Upper lobe of left lung (tissue), 6 donors: ENCODE results near the gene NAT14. TPM values are rescaled to one million over a fixed set of nuclear protein-coding genes. Genes with fewer than 3 reads are reported as not detected.
"Not testable (repeated sequence)": the region's sequence is repeated elsewhere in the genome, so short reads cannot be mapped to it uniquely, and the experiment has no call there.

Experiments used
- ATAC-seq, 2 donors: fragments of 200-7000 bp; cut with Tn5 transposase; one replicate each; pipeline ENCODE4 v1.9.1; 2022; ENCODE audit warnings: mild to moderate bottlenecking in 2 of 2, moderate library complexity in 2 of 2; ENCODE audit not compliant: low FRiP score in 2 of 2
- DNase-seq, 2 donors: peaks; one replicate each; pipeline ENCODE4 v3.0.0-alpha.2; 2019 to 2020
- H3K27ac ChIP-seq, 4 donors: fragments of 200-600 bp; sonication (generic); one replicate each; pipeline ENCODE4 v1.5.1; 2016 to 2019
- H3K27me3 ChIP-seq, 4 donors: fragments of 200-600 bp; sonication (generic); one replicate each; pipeline ENCODE4 v1.5.1; 2017 to 2019
- H3K36me3 ChIP-seq, 4 donors: fragments of 200-600 bp; sonication (generic); one replicate each; pipeline ENCODE4 v1.5.1; 2016 to 2019
- H3K4me1 ChIP-seq, 4 donors: fragments of 200-600 bp; sonication (generic); one replicate each; pipeline ENCODE4 v1.5.1; 2018 to 2019
- H3K4me3 ChIP-seq, 4 donors: fragments of 200-600 bp; sonication (generic); one replicate each; pipeline ENCODE4 v1.5.1; 2017 to 2019; ENCODE audit warnings: mild to moderate bottlenecking in 2 of 4, moderate library complexity in 1 of 4
- H3K9me3 ChIP-seq, 4 donors: fragments of 200-600 bp; sonication (generic); one replicate each; pipeline ENCODE4 v1.5.1; 2018 to 2019
- EP300 ChIP-seq, 4 donors: sonication (generic); formaldehyde crosslinking; IDR thresholded peaks; one replicate each; pipeline ENCODE4 v1.5.1; 2017; ENCODE audit warnings: antibody characterized with exemption in 4 of 4, control low read depth in 2 of 4
- POLR2A ChIP-seq, 4 donors: fragments of 450-650 bp; IDR thresholded peaks; one replicate each; pipeline ENCODE4 v1.5.1; 2016 to 2017; ENCODE audit warnings: antibody characterized with exemption in 4 of 4, mild to moderate bottlenecking in 2 of 4
- POLR2AphosphoS5 ChIP-seq, 2 donors: sonication (generic); formaldehyde crosslinking; IDR thresholded peaks; one replicate each; pipeline ENCODE4 v1.5.1; 2017; ENCODE audit warnings: antibody characterized with exemption in 2 of 2
- WGBS, 2 donors: methylation state at CpG; one replicate each; pipeline ENCODE4 v1.1.5; 2017 to 2018; 5-methylcytosine and 5-hydroxymethylcytosine counted together
- total RNA-seq, 6 donors: library from RNA; depleted of rRNA in 4 of 6; stranded (reverse); fragments of >200 nt in 4 of 6; gene quantifications; one replicate each; pipeline versions ENCODE4 v1.1.0 to v1.2.1, GENCODE V29; 2016 to 2021
- TF ChIP-seq, protein P1 (sequence below), 6 experiments: fragments of 450-650 bp in 4 of 6; fragments of 200-600 bp in 2 of 6; sonication (generic) in 2 of 6; IDR thresholded peaks; one replicate each; pipeline ENCODE4 v1.5.1; 2016 to 2019; ENCODE audit warnings: antibody characterized with exemption in 6 of 6
- donor health status: DM: no; HTN: no; CAD: no; lungs with moderate emphysema.
- donor health status: DM: no; HTN: yes; CAD: no; lungs with severe emphysema.

Gene NAT14
- total RNA-seq, 6 donors from 2014 or later: 13.1 to 19.2 (median 16.3) TPM

- no peaks in the 10 kb centered on the region for H3K9me3 ChIP-seq
- 48 to 53% methylated on average over 4 to 18 of the region's 38 CpGs for WGBS, 2 donors
- peaks cover 0 to 7% (median 0%) of the 10 kb centered on the region in 4 donors for H3K4me1 ChIP-seq
- DNase-seq (peak in 1 of 2 donors; percentile 84), ATAC-seq (no peak)
- peaks cover 0 to 7% (median 0%) of the 10 kb centered on the region in 4 donors for H3K27me3 ChIP-seq
- peak overlapping the region in 3 of 4 donors; percentile 58 to 77 (median 72) for H3K27ac ChIP-seq
- no peaks in the 10 kb centered on the region for H3K36me3 ChIP-seq
- H3K4me3 ChIP-seq: peak overlapping the region in 2 of 4 donors; percentile 9
- TF ChIP-seq, protein P1, sequence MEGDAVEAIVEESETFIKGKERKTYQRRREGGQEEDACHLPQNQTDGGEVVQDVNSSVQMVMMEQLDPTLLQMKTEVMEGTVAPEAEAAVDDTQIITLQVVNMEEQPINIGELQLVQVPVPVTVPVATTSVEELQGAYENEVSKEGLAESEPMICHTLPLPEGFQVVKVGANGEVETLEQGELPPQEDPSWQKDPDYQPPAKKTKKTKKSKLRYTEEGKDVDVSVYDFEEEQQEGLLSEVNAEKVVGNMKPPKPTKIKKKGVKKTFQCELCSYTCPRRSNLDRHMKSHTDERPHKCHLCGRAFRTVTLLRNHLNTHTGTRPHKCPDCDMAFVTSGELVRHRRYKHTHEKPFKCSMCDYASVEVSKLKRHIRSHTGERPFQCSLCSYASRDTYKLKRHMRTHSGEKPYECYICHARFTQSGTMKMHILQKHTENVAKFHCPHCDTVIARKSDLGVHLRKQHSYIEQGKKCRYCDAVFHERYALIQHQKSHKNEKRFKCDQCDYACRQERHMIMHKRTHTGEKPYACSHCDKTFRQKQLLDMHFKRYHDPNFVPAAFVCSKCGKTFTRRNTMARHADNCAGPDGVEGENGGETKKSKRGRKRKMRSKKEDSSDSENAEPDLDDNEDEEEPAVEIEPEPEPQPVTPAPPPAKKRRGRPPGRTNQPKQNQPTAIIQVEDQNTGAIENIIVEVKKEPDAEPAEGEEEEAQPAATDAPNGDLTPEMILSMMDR (IDR thresholded peaks at IDR 0.05): no peak
- TF ChIP-seq EP300 (IDR thresholded peaks at IDR 0.05): no peak
- TF ChIP-seq POLR2A (IDR thresholded peaks at IDR 0.05): no peak
- no peak for TF ChIP-seq POLR2AphosphoS5 (IDR thresholded peaks at IDR 0.05)
Measured at GRCh38 chr19:55493645-55494171, 8.7 kb downstream of the NAT14 start.

GRCh38 chr19:55494172-55494761, 9.3 kb downstream of the NAT14 start:
- Histone ChIP-seq H3K36me3 (no peaks in the 10 kb centered on the region), H3K4me1 (peaks cover 0 to 7% (median 0%) of the 10 kb centered on the region in 4 donors), H3K27me3 (peaks cover 0 to 7% (median 0%) of the 10 kb centered on the region in 4 donors), H3K9me3 (no peaks in the 10 kb centered on the region), H3K27ac (peak overlapping the region in 3 of 4 donors; percentile 58 to 72 (median 69)), H3K4me3 (peak overlapping the region in 3 of 4 donors; percentile 9 to 17 (median 14))
- peak in 1 of 2 donors; percentile 76 for DNase-seq
- TF ChIP-seq POLR2A (IDR thresholded peaks at IDR 0.05) (no peak), POLR2AphosphoS5 (IDR thresholded peaks at IDR 0.05) (peak in 1 of 2 donors; percentile 9)
- peak; percentile 11 to 65 for ATAC-seq
- 40 to 47% methylated on average over 10 to 22 of the region's 22 CpGs for WGBS, 2 donors

DNA sequence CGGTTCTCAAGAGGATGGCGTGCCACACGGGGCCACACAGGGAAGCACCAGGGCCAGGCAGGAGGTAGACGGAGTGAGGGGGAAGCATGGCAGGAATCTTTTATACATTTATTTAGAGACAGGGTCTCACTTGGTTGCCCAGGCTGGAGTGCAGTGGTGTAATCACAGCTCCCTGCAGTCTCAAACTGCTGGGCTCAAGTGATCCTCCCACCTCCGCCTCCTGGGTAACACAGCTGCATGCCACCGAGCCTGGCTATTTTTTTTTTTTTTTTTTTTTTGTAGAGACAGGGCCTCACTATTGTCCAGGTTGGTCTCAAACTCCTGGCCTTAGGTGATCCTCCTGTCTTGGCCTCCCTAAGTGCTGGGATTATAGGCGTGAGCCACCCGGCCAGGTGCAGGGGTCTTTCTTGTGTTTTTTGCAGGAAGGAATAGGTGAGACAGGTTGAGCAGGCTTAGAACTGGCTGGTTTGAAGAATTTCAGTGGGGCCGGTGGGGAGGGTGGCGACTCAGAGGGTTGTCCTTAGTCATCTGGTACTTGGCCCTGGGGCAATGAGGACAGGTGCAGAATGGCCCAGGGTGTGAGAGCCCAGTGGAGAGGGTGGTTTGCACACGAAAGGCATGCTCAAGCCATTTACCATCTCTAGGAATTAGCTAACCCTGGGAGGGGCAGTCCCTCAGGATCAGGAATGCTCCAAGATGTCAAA, 10.8 kb downstream of the NAT14 start:
- TF ChIP-seq, protein P1 (IDR thresholded peaks at IDR 0.05): no peak
- TF ChIP-seq POLR2AphosphoS5 (IDR thresholded peaks at IDR 0.05) (no peak), EP300 (IDR thresholded peaks at IDR 0.05) (no peak), POLR2A (IDR thresholded peaks at IDR 0.05) (no peak)
- Histone ChIP-seq H3K27ac (no peak overlapping the region), H3K4me3 (no peak overlapping the region), H3K36me3 (no peaks in the 10 kb centered on the region), H3K9me3 (no peaks in the 10 kb centered on the region), H3K27me3 (peaks cover 0 to 7% (median 0%) of the 10 kb centered on the region in 4 donors), H3K4me1 (peaks cover 0 to 7% (median 0%) of the 10 kb centered on the region in 4 donors)
- DNase-seq: no peak
- WGBS, 2 donors: 82 to 89% methylated on average over 9 to 11 of the region's 11 CpGs
- ATAC-seq: no peak

DNA sequence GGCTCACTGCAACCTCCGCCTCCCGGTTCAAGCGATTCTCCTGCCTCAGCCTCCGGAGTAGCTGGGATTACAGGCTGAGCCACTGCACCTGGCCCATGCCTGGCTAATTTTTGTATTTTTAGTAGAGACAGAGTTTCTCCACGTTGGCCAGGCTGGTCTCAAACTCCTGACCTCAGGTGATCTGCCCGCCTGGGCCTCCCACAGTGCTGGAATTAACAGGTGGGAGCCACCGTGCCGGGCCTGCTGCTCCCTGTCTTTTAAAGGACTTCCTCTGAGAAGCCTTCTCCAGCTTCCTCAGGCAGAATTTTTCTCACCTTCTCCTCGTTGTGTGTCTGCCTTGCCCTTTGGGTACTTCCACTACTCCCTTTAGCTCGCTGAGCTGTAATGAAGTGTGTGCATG, 11.8 kb downstream of the NAT14 start:
- 76 to 77% methylated on average over 10 of the region's 10 CpGs for WGBS, 2 donors
- not testable (repeated sequence) for H3K4me1 ChIP-seq, H3K36me3 ChIP-seq, H3K9me3 ChIP-seq, H3K4me3 ChIP-seq, H3K27me3 ChIP-seq, ATAC-seq, H3K27ac ChIP-seq, DNase-seq

DNA sequence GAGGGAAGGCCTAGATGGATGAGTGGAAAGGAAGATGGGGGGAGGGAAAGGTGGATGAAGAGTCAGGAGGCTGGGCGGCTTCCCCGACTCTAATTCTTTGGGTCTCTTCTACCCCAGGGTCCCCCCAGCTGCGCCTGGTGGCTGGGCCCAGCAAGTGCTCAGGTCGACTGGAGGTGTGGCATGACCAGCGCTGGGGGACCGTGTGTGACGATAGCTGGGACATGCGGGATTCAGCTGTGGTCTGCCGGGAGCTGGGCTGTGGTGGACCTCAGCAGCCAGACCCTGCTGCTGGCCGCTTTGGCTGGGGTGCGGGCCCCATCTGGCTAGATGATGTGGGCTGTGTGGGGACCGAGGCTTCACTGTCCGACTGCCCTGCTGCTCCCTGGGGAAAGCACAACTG, 12.8 kb downstream of the NAT14 start:
- 73 to 91% methylated on average over 9 to 13 of the region's 13 CpGs for WGBS, 2 donors
- peaks cover 0 to 7% (median 0%) of the 10 kb centered on the region in 4 donors for H3K4me1 ChIP-seq
- H3K4me3 ChIP-seq: no peak overlapping the region
- H3K36me3 ChIP-seq: no peaks in the 10 kb centered on the region
- peaks cover 0 to 7% (median 0%) of the 10 kb centered on the region in 4 donors for H3K27me3 ChIP-seq
- DNase-seq (no peak), ATAC-seq (no peak)
- H3K27ac ChIP-seq: no peak overlapping the region
- no peak for TF ChIP-seq POLR2A (IDR thresholded peaks at IDR 0.05)
- TF ChIP-seq EP300 (IDR thresholded peaks at IDR 0.05): no peak
- TF ChIP-seq, protein P1 (IDR thresholded peaks at IDR 0.05): no peak
- no peak for TF ChIP-seq POLR2AphosphoS5 (IDR thresholded peaks at IDR 0.05)
- H3K9me3 ChIP-seq: no peaks in the 10 kb centered on the region
